ENCODE measurements around the gene C19orf44.
"Not testable (repeated sequence)": the region's sequence is repeated elsewhere in the genome, so short reads cannot be mapped to it uniquely, and the experiment has no call there.

Gene C19orf44

GRCh38 chr19:16495982-16496612 lies at the start of gene C19orf44, which contains the start of gene CALR3:
C19orf44 (plus strand) TSS chr19:16496394; CDS start chr19:16500793, 4,399 bp downstream.
CALR3 (minus strand) TSS chr19:16496167; CDS start chr19:16496129, 38 bp downstream.
- peak; percentile 98 for DNase-seq

GRCh38 chr19:16446724-16447368 lies 49.3 kb upstream of the C19orf44 start:
- DNase-seq: peak; percentile 62

GRCh38 chr19:16448872-16449271 lies 47.3 kb upstream of the C19orf44 start:
- not testable (repeated sequence) for DNase-seq

GRCh38 chr19:16449330-16449961 lies 46.7 kb upstream of the C19orf44 start:
- no peak for DNase-seq

- no peak for DNase-seq
These were observed 43.9 kb upstream of the C19orf44 start for GRCh38 chr19:16452325-16452724.

GRCh38 chr19:16454351-16454918 lies 41.8 kb upstream of the C19orf44 start:
- DNase-seq: no peak

GRCh38 chr19:16455489-16455888 lies 40.7 kb upstream of the C19orf44 start:
- DNase-seq: no peak

GRCh38 chr19:16456652-16457194 lies 39.5 kb upstream of the C19orf44 start:
- no peak for DNase-seq

GRCh38 chr19:16457195-16457953 lies 38.8 kb upstream of the C19orf44 start:
- DNase-seq: peak; percentile 81

- peak; percentile 62 for DNase-seq
These were observed 38.3 kb upstream of the C19orf44 start for GRCh38 chr19:16457954-16458331.

- DNase-seq: no peak
These were observed 37.5 kb upstream of the C19orf44 start for GRCh38 chr19:16458391-16459341.

- DNase-seq: no peak
These were observed 36.5 kb upstream of the C19orf44 start for GRCh38 chr19:16459680-16460079.

- DNase-seq: no peak
These were observed 35.7 kb upstream of the C19orf44 start for GRCh38 chr19:16460454-16460853.

GRCh38 chr19:16461630-16462051 lies 34.6 kb upstream of the C19orf44 start:
- DNase-seq: no peak

- no peak for DNase-seq
These were observed 33.4 kb upstream of the C19orf44 start for GRCh38 chr19:16462757-16463250.

- no peak for DNase-seq
These were observed 32.7 kb upstream of the C19orf44 start for GRCh38 chr19:16463341-16463990.

- DNase-seq: no peak
These were observed 32.1 kb upstream of the C19orf44 start for GRCh38 chr19:16463991-16464575.

GRCh38 chr19:16465239-16465638 lies 31.0 kb upstream of the C19orf44 start:
- no peak for DNase-seq

GRCh38 chr19:16466802-16467427 lies 29.3 kb upstream of the C19orf44 start:
- not testable (repeated sequence) for DNase-seq

GRCh38 chr19:16467581-16467980 lies 28.6 kb upstream of the C19orf44 start:
- DNase-seq: no peak

Measured in kidney glomerular epithelial cell (primary cell).